ENCODE data around the gene IGFL4. TPM values are rescaled to one million over a fixed set of nuclear protein-coding genes. Genes with fewer than 3 reads are reported as not detected.

The IGFL4 gene
- total and polyA plus RNA-seq, 2 of the 8 experiments (the other 6 are each of a cell fraction or from before 2014, with no cell fraction given) = 0.05 to 0.11 TPM

- no peak overlapping the region for H4K91ac ChIP-seq (replicated peaks; ENCODE audit: insufficient read length, low read length)
- no peak overlapping the region for H2AK5ac ChIP-seq (ENCODE audit: low read depth, low read length)
- H2BK120ac ChIP-seq (replicated peaks; ENCODE audit: low read depth, low read length) = no peak overlapping the region
- no peaks in the 10 kb centered on the region for H3K23me2 ChIP-seq (ENCODE audit: low read depth, low read length)
- H3K4me2 ChIP-seq (ENCODE audit: insufficient read depth in 1 of 2, low read depth in 2 of 2, low read length in 2 of 2) = no peak overlapping the region
- H3K79me1 ChIP-seq (ENCODE audit: low read depth, low read length) = no peaks in the 10 kb centered on the region
- H3K23ac ChIP-seq (ENCODE audit: insufficient read length) = no peak overlapping the region
- no peak overlapping the region for H2BK20ac ChIP-seq (ENCODE audit: low read length)
- WGBS, 2 experiments (ENCODE audit: extremely low coverage in 1 of 2, insufficient coverage in 1 of 2, insufficient read length in 1 of 2, insufficient replicate concordance in 2 of 2, low coverage in 1 of 2, low lambda C conversion rate in 2 of 2, missing lambda C conversion rate in 1 of 2) = 93% methylated on average over 12 of the region's 12 CpGs; no CpG with 5 or more reads in 1 of the 2 experiments
- H3K9ac ChIP-seq (replicated peaks in 1 of 4; ENCODE audit: extremely low read depth in 1 of 4, low read depth in 3 of 4, low read length in 3 of 4) = no peak overlapping the region
- H2AFZ ChIP-seq (ENCODE audit: low read length) = no peak overlapping the region
- no peak overlapping the region for H2BK12ac ChIP-seq (ENCODE audit: low read depth, low read length)
- H4K8ac ChIP-seq (ENCODE audit: extremely low read depth, insufficient read depth, low read length) = no peak overlapping the region
- no peaks in the 10 kb centered on the region for H3K36me3 ChIP-seq (ENCODE audit: control insufficient read depth in 2 of 4, insufficient read depth in 4 of 4, low read length in 3 of 4)
- no peak overlapping the region for H2BK5ac ChIP-seq (ENCODE audit: low read depth, low read length)
- H3K27ac ChIP-seq (ENCODE audit: low read depth, low read length) = no peak overlapping the region
- no peak overlapping the region for H3K4me3 ChIP-seq (ENCODE audit: extremely low read depth in 1 of 4, insufficient read depth in 2 of 4, low read depth in 3 of 4, low read length in 4 of 4)
- no peaks in the 10 kb centered on the region for H4K20me1 ChIP-seq (replicated peaks in 1 of 2; ENCODE audit: control insufficient read depth in 1 of 2, insufficient read depth in 2 of 2, low read length in 2 of 2)
- CTCF ChIA-PET (ENCODE audit: partially characterized antibody) = interaction anchor here (1.0 kb wide), 1 partner anchor 16 kb away, joined by 5 read pairs; no protein-coding TSS in a partner anchor
- no peak overlapping the region for H4K5ac ChIP-seq (ENCODE audit: insufficient read length, low read depth, low read length)
- H3K4ac ChIP-seq (replicated peaks; ENCODE audit: insufficient read length, low read depth, low read length) = no peak overlapping the region
- H3K56ac ChIP-seq (replicated peaks; ENCODE audit: insufficient read length, low read depth, low read length) = no peak overlapping the region
- no peaks in the 10 kb centered on the region for H3K9me3 ChIP-seq (ENCODE audit: insufficient read depth in 2 of 2, low read depth in 1 of 2, low read length in 1 of 2)
- POLR2A ChIA-PET (ENCODE audit: partially characterized antibody) = interaction anchor here (1.5 kb wide), 1 partner anchor 9 kb away, joined by 3 read pairs; no protein-coding TSS in a partner anchor
- H3K27me3 ChIP-seq (replicated peaks in 1 of 4; ENCODE audit: control insufficient read depth in 3 of 4, extremely low read depth in 1 of 4, insufficient read depth in 3 of 4, low read length in 3 of 4) = no peaks in the 10 kb centered on the region
- no peak overlapping the region for H2BK15ac ChIP-seq (ENCODE audit: low read length)
- no peak overlapping the region for H3K18ac ChIP-seq (ENCODE audit: extremely low read depth, low read length)
- FAIRE-seq (no peak), DNase-seq (ENCODE audit: low read depth in 1 of 2, low spot score in 2 of 2) (no peak)
- H3K79me2 ChIP-seq (ENCODE audit: control insufficient read depth in 1 of 2, insufficient read depth in 2 of 2, low read length in 2 of 2) = no peaks in the 10 kb centered on the region
- no peak overlapping the region for H3K14ac ChIP-seq (ENCODE audit: insufficient read length)
- H3K4me1 ChIP-seq (replicated peaks in 1 of 4; ENCODE audit: control insufficient read depth in 3 of 4, insufficient read depth in 4 of 4, low read length in 3 of 4) = no peaks in the 10 kb centered on the region; a peak in 1 of 7 replicates
- TF ChIP-seq NANOG (IDR thresholded peaks at IDR 0.05; ENCODE audit: insufficient read depth, low read depth, low read length, poor library complexity, severe bottlenecking) (no peak), CEBPB (IDR thresholded peaks at IDR 0.05; ENCODE audit: low read depth, low read length) (peak; percentile 37; the same call in 1 of the 2 replicates)
Measured at GRCh38 chr19:45990113-45990728, 50.6 kb downstream of the IGFL4 start.
